K562 (cell line): ENCODE results near the gene ELK1. TPM values are rescaled to one million over a fixed set of nuclear protein-coding genes. Genes with fewer than 3 reads are reported as not detected.

Source experiments
- ATAC-seq: fragments of 200-7000 bp; cut with Tn5 transposase; 3 replicates; pipeline ENCODE4 v1.9.1; 2020; ENCODE audit warnings: moderate library complexity
- BruUV-seq: library from RNA; stranded (reverse); fragments of 400-500 nt; replicated peaks from 2 replicates; lab custom pipeline; 2021; lab: Mats Ljungman, UMichigan
- CTCF ChIA-PET: fragments of 300-600 bp; formaldehyde crosslinking; extraction: SDS; loops from one replicate; lab custom pipeline; 2021; ENCODE audit warnings: low intra/inter-chr PET ratio; lab: Yijun Ruan, JAX
- POLR2A ChIA-PET: fragments of 300-600, 350-650 bp; sonication (Branson Sonifier 250); formaldehyde crosslinking; extraction: SDS; loops from one replicate; lab custom pipeline; 2021; ENCODE audit warnings: antibody characterized with exemption, inconsistent platforms; lab: Yijun Ruan, JAX
- DNase-seq, 4 experiments: peaks; one replicate each; pipeline versions ENCODE4 v3.0.0 to v3.0.0-alpha.2; 2011 to 2018; ENCODE audit warnings: low spot score in 3 of 4, mixed read lengths in 3 of 4; ENCODE audit errors: extremely low read depth in 1 of 4
- FAIRE-seq: peaks from 2 replicates; lab custom pipeline; 2011; peaks lifted over from hg19 to GRCh38; lab: Jason Lieb, UNC
- H2AFZ ChIP-seq: 2 replicates; pipeline ENCODE4 v1.6.0; 2011; ENCODE audit warnings: low read depth, low read length, control low read depth, inconsistent platforms
- H3K27ac ChIP-seq: fragments of 200-600 bp; 3 replicates; pipeline ENCODE4 v1.8.0; 2011; ENCODE audit warnings: low read depth, mild to moderate bottlenecking, control low read depth, inconsistent platforms, low read length, moderate library complexity, mixed read lengths; ENCODE audit errors: extremely low read depth
- H3K27me3 ChIP-seq, 2 experiments: fragments of 300-600 bp in 1 of 2; 2 replicates in 1 of 2; 3 replicates in 1 of 2; pipeline versions ENCODE4 v1.6.0 to v1.8.0; 2011; ENCODE audit warnings: inconsistent platforms in 2 of 2, low read length in 2 of 2, mild to moderate bottlenecking in 1 of 2, mixed read lengths in 1 of 2, moderate library complexity in 1 of 2; ENCODE audit not compliant: control insufficient read depth in 2 of 2, insufficient read depth in 2 of 2
- H3K36me3 ChIP-seq: fragments of 300-600 bp; 3 replicates; pipeline ENCODE4 v1.8.0; 2011; ENCODE audit warnings: mild to moderate bottlenecking, low read length, inconsistent platforms; ENCODE audit not compliant: control insufficient read depth, insufficient read depth
- H3K4me1 ChIP-seq, 2 experiments: fragments of 200-600 bp in 1 of 2; replicated peaks in 1 of 2; 2 replicates in 1 of 2; 3 replicates in 1 of 2; pipeline versions ENCODE4 v1.5.1 to v1.8.0; 2011; ENCODE audit warnings: inconsistent platforms in 2 of 2, low read length in 2 of 2, mild to moderate bottlenecking in 1 of 2, mixed read lengths in 1 of 2, moderate library complexity in 1 of 2; ENCODE audit not compliant: control insufficient read depth in 2 of 2, insufficient read depth in 2 of 2
- H3K4me2 ChIP-seq: 2 replicates; pipeline ENCODE4 v1.6.1; 2011; ENCODE audit warnings: low read length, control low read depth, inconsistent platforms, mixed read lengths; ENCODE audit not compliant: insufficient read depth
- H3K4me3 ChIP-seq: fragments of 200-600 bp; sonication (generic), shearing (Covaris generic); 2 replicates; pipeline ENCODE4 v1.5.1; 2016; ENCODE audit warnings: control low read depth, inconsistent platforms
- H3K79me2 ChIP-seq: fragments of 200-600 bp; 3 replicates; pipeline ENCODE4 v1.8.0; 2011; ENCODE audit warnings: low read length, inconsistent platforms; ENCODE audit not compliant: control insufficient read depth, insufficient read depth
- H3K9ac ChIP-seq, 2 experiments: 2 replicates each; pipeline versions ENCODE4 v1.6.0 to v1.6.1; 2011; ENCODE audit warnings: low read depth in 2 of 2, low read length in 2 of 2, control low read depth in 1 of 2, inconsistent platforms in 1 of 2, mild to moderate bottlenecking in 1 of 2, mixed read lengths in 1 of 2; ENCODE audit not compliant: insufficient read depth in 1 of 2
- H3K9me1 ChIP-seq: one replicate; pipeline ENCODE4 v1.6.0; 2011; ENCODE audit warnings: inconsistent platforms, mild to moderate bottlenecking, low read length, moderate library complexity; ENCODE audit not compliant: control insufficient read depth, insufficient read depth
- H3K9me3 ChIP-seq: replicated peaks from 2 replicates; pipeline ENCODE4 v1.5.1; 2011; ENCODE audit warnings: low read depth, low read length, inconsistent platforms; ENCODE audit not compliant: control insufficient read depth, insufficient read depth
- H4K20me1 ChIP-seq: replicated peaks from 2 replicates; pipeline ENCODE4 v1.6.1; 2011; ENCODE audit warnings: low read length, inconsistent platforms, mixed read lengths; ENCODE audit not compliant: control insufficient read depth, insufficient read depth
- ELF1 ChIP-seq: fragments of 200-800 bp; sonication (Bioruptor generic); IDR thresholded peaks from 2 replicates; pipeline ENCODE4 v1.6.1; 2016; ENCODE audit warnings: missing genetic modification characterization, missing compliant biosample characterization
- WGBS: fragments of 100-300 bp; shearing (Covaris generic); methylation state at CpG from one replicate; pipeline ENCODE4 v1.1.6; 2016; ENCODE audit warnings: low coverage, mixed read lengths; ENCODE audit not compliant: insufficient coverage; ENCODE audit errors: missing lambda C conversion rate; 5-methylcytosine and 5-hydroxymethylcytosine counted together
- in situ Hi-C: fragments of 300-500 bp; cut with MboI; formaldehyde crosslinking; loops from 4 replicates; pipeline ENCODE4 v1.15.0; 2018; ENCODE audit warnings: inconsistent platforms, mixed read lengths
- intact Hi-C: fragments of 100-400 bp; cut with micrococcal nuclease; formaldehyde crosslinking; loops from 2 replicates; pipeline ENCODE4 v1.14.2; 2022
- polyA plus RNA-seq, 8 experiments: library from polyadenylated mRNA; depleted of rRNA in 4 of 8; stranded (reverse) in 5 of 8; unstranded in 3 of 8; fragments of >200 nt; fragmentation: Nextera tagmentation in 2 of 8; fragmentation: Illumina TruSeq in 1 of 8; extraction: Ambion mirVana in 2 of 8; extraction: Trizol in 1 of 8; gene quantifications; 2 replicates each; pipeline versions ENCODE4 v1.2.1 to v1.2.3, GENCODE V29; 2011 to 2014; ENCODE audit warnings: inconsistent platforms in 1 of 8, missing spikeins in 1 of 8
- total RNA-seq, 7 experiments: library from RNA; depleted of rRNA in 6 of 7; stranded (reverse); fragments of >200 nt in 6 of 7; fragmentation: Illumina TruSeq in 2 of 7; extraction: Trizol in 2 of 7; gene quantifications; 2 replicates each; pipeline versions ENCODE4 v1.2.1 to v1.2.3, GENCODE V29; 2011 to 2021; ENCODE audit warnings: low replicate concordance in 1 of 7
- TF ChIP-seq, protein P1 (sequence below): fragments of 450-650 bp; formaldehyde crosslinking; IDR thresholded peaks from 2 replicates; pipeline ENCODE4 v1.4.0; 2020; ENCODE audit warnings: mild to moderate bottlenecking, moderate library complexity
- TF ChIP-seq, protein P2 (sequence below), 3 experiments: IDR thresholded peaks in 2 of 3; conservative IDR thresholded peaks in 1 of 3; 2 replicates each; pipeline ENCODE4 v1.5.1; 2011 to 2012; ENCODE audit warnings: low read length in 3 of 3, mild to moderate bottlenecking in 3 of 3, control low read depth in 2 of 3, improper control_type of control experiment in 1 of 3, inconsistent platforms in 1 of 3, low read depth in 1 of 3, mixed read lengths in 1 of 3, moderate library complexity in 1 of 3; ENCODE audit not compliant: insufficient read depth in 2 of 3

The ELK1 gene
- total and polyA plus RNA-seq, 9 of the 15 experiments (the other 6 are each of a cell fraction or from before 2014, with no cell fraction given), result 4.4 to 74.9 (median 26.5) TPM

DNA sequence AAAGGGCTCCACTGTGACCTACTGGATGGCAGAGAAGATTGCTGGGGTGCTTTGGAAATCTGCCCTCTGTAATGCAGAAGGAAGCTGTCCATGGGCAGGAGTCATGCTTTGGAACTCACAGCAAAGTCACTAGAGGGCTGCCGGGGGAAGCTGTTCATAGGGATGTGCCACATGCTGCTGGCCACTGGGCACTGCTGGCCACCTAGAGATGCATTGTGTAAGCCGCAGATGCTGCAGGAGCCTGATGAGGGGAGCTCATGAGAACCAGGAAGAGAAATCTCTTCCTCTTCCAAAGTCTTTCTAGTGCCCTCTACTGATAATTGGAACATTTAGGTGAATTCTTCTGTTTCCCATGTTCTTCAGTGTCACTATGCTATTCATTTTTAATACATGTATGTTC, 39.8 kb upstream of the ELK1 start:
- TF ChIP-seq, protein P1, sequence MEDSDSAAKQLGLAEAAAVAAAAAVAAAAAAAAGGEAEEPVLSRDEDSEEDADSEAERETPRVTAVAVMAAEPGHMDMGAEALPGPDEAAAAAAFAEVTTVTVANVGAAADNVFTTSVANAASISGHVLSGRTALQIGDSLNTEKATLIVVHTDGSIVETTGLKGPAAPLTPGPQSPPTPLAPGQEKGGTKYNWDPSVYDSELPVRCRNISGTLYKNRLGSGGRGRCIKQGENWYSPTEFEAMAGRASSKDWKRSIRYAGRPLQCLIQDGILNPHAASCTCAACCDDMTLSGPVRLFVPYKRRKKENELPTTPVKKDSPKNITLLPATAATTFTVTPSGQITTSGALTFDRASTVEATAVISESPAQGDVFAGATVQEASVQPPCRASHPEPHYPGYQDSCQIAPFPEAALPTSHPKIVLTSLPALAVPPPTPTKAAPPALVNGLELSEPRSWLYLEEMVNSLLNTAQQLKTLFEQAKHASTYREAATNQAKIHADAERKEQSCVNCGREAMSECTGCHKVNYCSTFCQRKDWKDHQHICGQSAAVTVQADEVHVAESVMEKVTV (CRISPR knock-in tag), result no peak
- 0 out of 2 replicates have a peak, but pooled peaks have one; percentile 19 for TF ChIP-seq ELF1 (tag)
- TF ChIP-seq, protein P2, sequence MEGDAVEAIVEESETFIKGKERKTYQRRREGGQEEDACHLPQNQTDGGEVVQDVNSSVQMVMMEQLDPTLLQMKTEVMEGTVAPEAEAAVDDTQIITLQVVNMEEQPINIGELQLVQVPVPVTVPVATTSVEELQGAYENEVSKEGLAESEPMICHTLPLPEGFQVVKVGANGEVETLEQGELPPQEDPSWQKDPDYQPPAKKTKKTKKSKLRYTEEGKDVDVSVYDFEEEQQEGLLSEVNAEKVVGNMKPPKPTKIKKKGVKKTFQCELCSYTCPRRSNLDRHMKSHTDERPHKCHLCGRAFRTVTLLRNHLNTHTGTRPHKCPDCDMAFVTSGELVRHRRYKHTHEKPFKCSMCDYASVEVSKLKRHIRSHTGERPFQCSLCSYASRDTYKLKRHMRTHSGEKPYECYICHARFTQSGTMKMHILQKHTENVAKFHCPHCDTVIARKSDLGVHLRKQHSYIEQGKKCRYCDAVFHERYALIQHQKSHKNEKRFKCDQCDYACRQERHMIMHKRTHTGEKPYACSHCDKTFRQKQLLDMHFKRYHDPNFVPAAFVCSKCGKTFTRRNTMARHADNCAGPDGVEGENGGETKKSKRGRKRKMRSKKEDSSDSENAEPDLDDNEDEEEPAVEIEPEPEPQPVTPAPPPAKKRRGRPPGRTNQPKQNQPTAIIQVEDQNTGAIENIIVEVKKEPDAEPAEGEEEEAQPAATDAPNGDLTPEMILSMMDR (IDR thresholded peaks at IDR 0.05 in 2 of 3, conservative IDR thresholded peaks at IDR 0.05 in 1 of 3; ENCODE audit: insufficient read depth in 2 of 3, low read depth in 1 of 3, low read length in 3 of 3), result peak in 1 of 3 experiments; percentile 27; a peak in 3 of 6 replicates
- TF ChIP-seq, all 486 proteins: peak for 2
- no peaks in the 10 kb centered on the region for H3K27me3 ChIP-seq
- no TSS peak for BruUV-seq
- peak in 1 of 4 experiments; percentile 19 for DNase-seq
- FAIRE-seq, result peak; percentile 19
- no peaks in the 10 kb centered on the region for H4K20me1 ChIP-seq
- H3K27ac ChIP-seq, result no peak overlapping the region
- no peak overlapping the region for H2AFZ ChIP-seq
- H3K4me2 ChIP-seq, result no peak overlapping the region
- intact Hi-C loops (no loop called here), in situ Hi-C loops (no loop called here)
- H3K79me2 ChIP-seq, result no peaks in the 10 kb centered on the region
- H3K4me3 ChIP-seq, result no peak overlapping the region
- peaks cover 0 to 10% of the 10 kb centered on the region in 2 experiments; a peak in 3 of 5 replicates for H3K4me1 ChIP-seq
- no peaks in the 10 kb centered on the region for H3K9me3 ChIP-seq
- 0% methylated on average over 1 of the region's 2 CpGs for WGBS
- H3K36me3 ChIP-seq, result no peaks in the 10 kb centered on the region; the same call in 2 of the 3 replicates
- ChIA-PET CTCF (no interaction called here), POLR2A (no interaction called here)
- no peak for ATAC-seq
- no peaks in the 10 kb centered on the region for H3K9me1 ChIP-seq
- no peak overlapping the region for H3K9ac ChIP-seq
